GM21360 (cell line): ENCODE data around the gene FCN1.

Source experiments
- ATAC-seq: cut with Tn5 transposase; IDR thresholded peaks from one replicate; pipeline ENCODE4 v1.9.1; 2021; ENCODE audit warnings: mild to moderate bottlenecking, moderate library complexity; ENCODE audit not compliant: unreplicated experiment

The FCN1 gene

GRCh38 chr9:134951994-134952393 is 34.3 kb upstream of the FCN1 start:
- no peak for ATAC-seq

GRCh38 chr9:134951461-134951860 is 33.7 kb upstream of the FCN1 start:
- ATAC-seq: no peak

- ATAC-seq: no peak
Observed at GRCh38 chr9:134950386-134951210, 32.9 kb upstream of the FCN1 start.

- no peak for ATAC-seq
Observed at GRCh38 chr9:134949681-134950385, 32.1 kb upstream of the FCN1 start.

- no peak for ATAC-seq
Observed at GRCh38 chr9:134948149-134948548, 30.4 kb upstream of the FCN1 start.

GRCh38 chr9:134947265-134947955 is 29.7 kb upstream of the FCN1 start:
- ATAC-seq: no peak

GRCh38 chr9:134946663-134947062 is 29.0 kb upstream of the FCN1 start:
- ATAC-seq: no peak

- ATAC-seq: no peak
Observed at GRCh38 chr9:134945509-134946275, 28.0 kb upstream of the FCN1 start.

- ATAC-seq: no peak
Observed at GRCh38 chr9:134944916-134945315, 27.2 kb upstream of the FCN1 start.

- ATAC-seq: no peak
Observed at GRCh38 chr9:134944351-134944802, 26.7 kb upstream of the FCN1 start.

GRCh38 chr9:134943836-134944235 is 26.1 kb upstream of the FCN1 start:
- no peak for ATAC-seq

GRCh38 chr9:134943411-134943810 is 25.7 kb upstream of the FCN1 start:
- no peak for ATAC-seq

GRCh38 chr9:134942788-134943184 is 25.1 kb upstream of the FCN1 start:
- ATAC-seq: no peak

GRCh38 chr9:134942011-134942787 is 24.5 kb upstream of the FCN1 start:
- ATAC-seq: no peak

GRCh38 chr9:134940236-134941208 is 22.8 kb upstream of the FCN1 start:
- ATAC-seq: no peak

GRCh38 chr9:134939836-134940235 is 22.1 kb upstream of the FCN1 start:
- no peak for ATAC-seq

GRCh38 chr9:134939080-134939733 is 21.5 kb upstream of the FCN1 start:
- no peak for ATAC-seq

GRCh38 chr9:134938346-134939079 is 20.8 kb upstream of the FCN1 start:
- ATAC-seq: no peak
